GM15510 (cell line): ENCODE measurements around the gene CREBBP.

Source experiments
- POLR2A ChIP-seq: IDR thresholded peaks from 3 replicates; pipeline ENCODE4 v1.6.1; 2011; ENCODE audit warnings: borderline replicate concordance; ENCODE audit not compliant: insufficient read length; ENCODE audit errors: extremely low read depth

Gene CREBBP

DNA sequence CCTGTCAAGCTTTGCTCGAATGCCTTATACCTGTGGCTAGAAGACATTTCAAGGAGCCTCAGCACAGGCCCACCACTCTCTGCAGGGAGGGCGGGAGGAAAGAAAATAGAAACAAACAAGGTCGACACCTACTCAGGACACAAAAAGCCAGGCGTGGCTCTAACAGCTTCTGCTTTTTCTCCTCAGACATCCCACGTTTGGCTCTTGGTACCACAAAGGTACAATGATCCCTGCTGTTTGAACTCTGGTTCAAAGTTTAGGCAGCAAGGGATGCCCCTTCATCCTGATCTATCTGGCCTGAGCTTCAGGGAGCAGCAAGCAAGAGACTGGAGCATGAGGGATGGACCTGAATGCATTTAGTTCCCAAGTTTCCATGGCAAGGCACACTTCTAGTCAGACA, 57.1 kb downstream of the CREBBP start:
- no peak for TF ChIP-seq POLR2A

DNA sequence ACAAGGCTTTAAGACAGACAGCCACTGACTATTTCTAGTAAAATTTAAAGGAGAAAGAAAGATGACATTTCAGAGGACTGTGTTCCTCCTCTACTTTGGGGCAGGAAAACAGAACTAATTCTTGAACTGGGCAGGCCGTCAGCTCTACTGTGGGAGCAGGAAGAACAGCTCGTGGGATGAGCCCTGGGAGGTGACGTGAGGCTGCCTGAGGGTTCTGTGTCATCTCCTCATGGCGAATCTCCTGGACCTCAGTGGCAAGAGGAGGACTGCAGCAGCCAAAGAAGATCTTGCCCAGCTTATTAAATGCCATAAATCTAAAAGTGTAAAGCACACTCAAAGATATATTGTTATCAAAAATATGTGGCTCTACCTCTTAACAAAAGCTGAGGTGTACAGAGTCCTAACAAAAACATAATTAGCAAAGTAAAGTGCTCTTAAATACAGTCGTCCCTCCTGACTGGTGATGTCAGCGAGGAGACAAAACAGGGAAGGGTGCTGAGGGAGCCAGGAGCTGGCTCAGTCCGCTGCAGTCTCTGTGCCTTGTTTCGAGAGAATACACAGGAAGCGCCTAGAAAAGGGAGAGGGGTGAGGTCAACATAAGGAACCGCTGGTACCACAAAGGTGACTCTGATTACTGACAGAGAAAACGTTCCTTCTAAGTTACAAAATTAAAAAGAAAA, 58.0 kb downstream of the CREBBP start:
- no peak for TF ChIP-seq POLR2A

DNA sequence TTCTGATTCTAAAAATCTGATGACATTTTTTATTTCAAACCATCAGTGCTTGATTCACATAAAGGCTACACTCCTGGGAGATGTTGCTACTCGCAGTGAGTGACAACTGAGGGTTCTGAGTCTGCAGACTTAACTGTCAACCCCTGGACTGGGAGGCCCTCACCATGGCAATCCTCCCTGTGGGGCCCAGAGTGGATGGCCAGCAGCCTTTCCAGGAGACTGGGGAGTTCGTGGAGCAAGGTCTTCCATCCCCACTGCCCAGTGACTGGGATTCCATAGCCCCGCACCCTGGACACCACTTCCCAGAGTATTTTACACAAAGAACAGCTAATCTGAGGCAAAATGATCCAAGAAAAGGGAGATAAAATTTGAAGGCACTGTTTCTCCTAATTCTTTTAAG, 59.3 kb downstream of the CREBBP start:
- TF ChIP-seq POLR2A, result no peak

DNA sequence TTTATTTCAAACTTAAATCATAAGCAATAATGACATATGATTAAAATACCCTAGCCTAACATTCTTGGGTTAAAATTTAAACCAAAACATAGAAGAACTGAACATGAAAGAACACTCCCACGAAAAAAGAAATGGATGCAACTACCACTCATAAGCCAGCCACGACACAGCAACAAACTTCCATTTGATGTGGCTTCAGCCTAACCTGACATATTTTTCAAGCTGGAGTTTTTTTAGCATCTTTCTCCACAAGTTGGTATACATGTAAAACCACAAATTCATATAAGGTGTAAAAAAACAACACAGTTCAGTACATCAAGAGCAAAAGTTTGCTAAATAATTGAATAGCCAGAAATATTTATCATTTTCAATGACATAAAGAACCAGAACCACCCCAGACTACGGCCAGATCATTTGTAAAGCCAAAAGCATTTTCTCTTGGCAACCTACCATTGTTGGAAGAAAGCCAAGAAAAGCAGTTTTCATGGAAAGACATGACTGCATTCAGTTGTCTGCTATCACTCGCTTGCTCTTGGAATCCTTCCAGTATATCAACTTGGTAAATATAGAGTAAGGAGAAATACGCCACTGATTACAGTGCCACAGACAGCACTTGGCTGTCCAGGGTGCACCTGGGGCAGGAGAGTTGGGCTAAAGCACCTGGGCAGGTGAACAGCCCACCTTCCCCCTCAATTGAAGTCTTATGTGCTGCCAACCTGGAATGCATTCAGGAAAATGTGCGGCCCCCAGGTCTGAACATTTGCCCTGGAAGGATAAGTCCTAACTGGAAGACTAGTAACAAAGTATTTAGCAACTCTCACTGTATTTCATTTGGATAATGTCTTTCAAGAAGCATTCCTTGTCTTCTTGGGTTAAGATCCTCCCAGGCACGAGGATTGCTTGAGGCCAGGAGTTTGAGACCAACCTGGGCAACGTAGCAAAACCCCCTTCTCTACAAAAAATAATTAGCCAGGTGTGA, 60.5 kb downstream of the CREBBP start:
- no peak for TF ChIP-seq POLR2A

DNA sequence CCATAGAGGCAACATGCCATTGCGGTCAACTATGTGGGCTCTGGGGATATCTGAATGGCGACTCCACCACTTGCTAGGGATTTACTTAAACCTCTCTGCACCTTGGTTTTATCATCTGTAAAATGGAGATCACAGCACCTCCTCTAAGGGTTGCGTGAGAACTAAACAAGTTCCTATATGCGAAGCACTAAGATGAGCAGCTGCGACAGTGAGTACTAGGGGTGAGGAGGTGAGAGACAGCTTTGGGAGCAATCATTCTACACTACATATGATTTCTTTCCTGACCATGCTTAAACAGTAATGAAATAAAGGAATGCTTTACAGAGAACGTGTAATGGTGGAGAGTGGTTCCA, 61.4 kb downstream of the CREBBP start:
- no peak for TF ChIP-seq POLR2A

DNA sequence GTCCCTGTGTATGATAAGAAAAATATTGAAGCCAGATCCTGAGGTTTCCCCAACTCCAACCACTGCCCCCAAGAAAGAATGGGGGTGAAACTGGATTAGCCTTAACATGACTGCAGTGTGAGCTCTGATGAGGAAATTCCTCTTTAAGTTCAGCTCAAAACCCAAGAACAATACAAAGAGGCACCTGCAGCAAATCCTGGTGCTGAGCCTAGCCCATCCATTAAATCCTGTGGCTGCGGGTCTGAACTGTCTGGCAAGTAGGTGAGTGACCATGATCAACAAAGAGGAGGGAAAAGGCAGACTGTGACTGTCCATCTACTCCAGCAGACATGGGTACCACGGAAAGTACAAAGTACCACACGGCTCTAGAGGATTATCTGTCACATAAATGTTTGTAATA, 64.2 kb downstream of the CREBBP start:
- no peak for TF ChIP-seq POLR2A

DNA sequence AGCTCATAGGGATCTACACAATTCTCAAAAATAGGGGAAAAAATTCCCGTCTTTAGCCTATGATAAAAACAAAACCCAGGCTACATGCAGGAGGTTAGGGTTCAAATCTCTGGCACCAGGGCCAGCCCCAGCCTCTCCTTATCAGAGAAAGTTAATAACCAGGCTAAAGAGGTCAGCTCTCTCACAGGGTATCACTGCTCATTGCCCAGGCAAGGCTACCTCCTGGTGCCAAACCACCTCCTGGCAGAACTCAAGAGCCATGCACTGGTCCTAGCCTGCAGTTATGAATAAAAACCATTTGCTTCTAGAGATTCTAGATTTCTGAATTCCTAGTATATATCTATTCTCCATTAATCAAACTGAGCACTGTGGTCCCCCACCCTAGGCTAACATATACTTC, 65.8 kb downstream of the CREBBP start:
- TF ChIP-seq POLR2A, result no peak

DNA sequence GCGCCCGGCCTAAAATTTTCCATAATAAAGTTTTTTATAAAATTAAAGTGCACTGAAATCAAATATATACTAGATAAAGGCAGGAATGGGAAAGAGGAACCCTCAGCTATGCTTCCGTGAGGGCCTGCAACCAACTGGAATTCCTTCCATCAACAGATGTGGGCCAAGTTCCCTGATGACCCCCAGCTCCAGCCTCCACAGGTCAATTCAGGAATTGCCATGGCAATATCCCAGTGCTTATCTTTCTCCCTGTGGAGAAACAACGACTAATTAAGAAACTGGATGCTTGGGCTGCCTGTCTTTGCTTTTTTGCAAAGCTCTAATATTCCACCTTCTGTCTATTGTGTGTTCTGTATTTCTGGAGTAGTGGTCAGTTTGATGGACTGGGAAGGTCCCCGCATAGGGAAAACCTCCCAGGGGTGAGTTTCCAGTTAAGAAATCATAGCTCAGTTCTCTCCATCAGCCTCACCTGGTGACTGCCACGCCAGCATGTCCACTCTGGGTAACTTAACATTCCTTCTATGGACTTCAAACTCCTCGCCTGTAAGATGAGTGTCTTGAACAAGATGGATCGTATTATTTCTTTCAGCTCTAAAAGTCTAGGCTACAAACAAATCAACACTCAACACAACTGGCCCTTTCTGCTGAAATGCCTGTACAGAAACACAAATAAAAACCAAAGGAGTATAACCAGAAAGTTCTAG, 67.9 kb downstream of the CREBBP start:
- TF ChIP-seq POLR2A, result no peak

DNA sequence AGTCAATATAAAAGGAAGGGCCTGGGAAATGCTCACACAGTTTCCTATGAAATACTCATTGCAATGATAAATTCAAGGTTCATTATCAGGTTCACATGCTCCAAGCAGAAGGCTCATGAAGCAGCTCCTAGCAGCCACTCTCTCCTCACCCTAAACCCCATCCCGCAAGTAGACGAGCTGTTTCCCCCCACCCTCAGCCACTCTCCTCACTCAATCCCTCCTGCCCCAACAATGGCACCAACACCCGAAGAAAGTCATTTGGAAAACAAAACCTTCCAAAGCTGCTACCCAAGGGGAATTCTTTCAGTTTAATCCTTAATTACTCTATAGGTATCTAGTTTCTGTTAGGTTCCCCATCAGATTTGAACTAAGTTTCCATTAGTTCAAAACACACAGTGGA, 69.7 kb downstream of the CREBBP start:
- TF ChIP-seq POLR2A, result no peak

DNA sequence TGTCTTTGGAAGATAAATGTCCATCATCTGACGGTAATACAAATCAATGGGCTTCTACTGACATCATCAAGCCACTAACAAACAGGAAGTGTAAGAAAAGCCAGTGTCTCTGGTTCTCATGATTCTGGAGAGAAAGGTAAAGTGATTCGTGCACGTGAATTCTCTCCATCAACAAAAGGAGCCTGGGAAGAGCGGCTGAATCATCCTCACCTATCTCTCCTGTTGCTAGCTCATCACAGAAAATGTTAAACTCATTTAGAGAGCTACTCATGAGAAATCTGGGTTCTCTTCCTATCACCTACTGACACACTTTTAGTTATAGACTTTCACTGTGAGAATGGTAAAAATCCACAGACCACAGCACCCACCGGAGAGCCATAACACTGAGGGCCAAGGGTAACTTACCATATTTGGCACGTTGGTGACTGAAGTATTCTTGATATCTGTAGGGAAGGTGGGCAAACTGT, 70.3 kb downstream of the CREBBP start:
- no peak for TF ChIP-seq POLR2A

DNA sequence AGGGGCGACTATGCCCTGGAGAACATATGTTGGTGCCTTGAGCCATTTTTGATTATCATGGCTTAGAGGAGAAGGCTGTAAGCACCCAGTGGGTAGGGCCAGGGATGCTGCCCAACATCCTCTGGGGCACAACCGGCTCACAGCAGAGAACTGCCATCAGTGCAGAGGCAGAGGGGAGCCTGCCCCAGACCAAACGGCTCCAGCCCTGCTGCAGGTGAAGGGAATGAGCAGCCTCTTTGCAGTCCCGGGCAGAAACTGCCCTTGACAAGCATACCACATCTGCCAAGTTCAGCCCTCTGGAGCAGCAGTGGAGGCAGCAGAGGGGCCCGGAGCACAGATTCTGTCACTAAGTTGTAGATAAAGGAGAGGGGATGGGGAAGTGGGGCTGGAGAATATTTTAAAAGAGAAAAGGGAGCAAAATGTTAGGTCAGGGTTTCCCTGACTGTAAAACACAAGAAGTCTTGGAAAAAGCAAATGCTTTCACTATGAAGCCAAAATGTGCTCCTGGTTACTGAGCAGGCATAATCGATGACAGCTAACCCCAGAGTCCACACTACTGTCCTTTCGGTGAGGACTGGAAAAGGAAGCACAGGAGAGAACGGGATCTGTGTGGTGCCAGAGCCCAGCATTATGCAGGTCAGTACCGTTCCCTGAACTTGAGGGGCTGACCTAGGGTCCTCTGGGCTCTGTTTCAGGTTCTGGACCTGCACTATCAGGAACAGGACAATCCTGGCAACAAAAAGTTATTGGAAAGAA, 72.0 kb downstream of the CREBBP start:
- TF ChIP-seq POLR2A, result no peak

DNA sequence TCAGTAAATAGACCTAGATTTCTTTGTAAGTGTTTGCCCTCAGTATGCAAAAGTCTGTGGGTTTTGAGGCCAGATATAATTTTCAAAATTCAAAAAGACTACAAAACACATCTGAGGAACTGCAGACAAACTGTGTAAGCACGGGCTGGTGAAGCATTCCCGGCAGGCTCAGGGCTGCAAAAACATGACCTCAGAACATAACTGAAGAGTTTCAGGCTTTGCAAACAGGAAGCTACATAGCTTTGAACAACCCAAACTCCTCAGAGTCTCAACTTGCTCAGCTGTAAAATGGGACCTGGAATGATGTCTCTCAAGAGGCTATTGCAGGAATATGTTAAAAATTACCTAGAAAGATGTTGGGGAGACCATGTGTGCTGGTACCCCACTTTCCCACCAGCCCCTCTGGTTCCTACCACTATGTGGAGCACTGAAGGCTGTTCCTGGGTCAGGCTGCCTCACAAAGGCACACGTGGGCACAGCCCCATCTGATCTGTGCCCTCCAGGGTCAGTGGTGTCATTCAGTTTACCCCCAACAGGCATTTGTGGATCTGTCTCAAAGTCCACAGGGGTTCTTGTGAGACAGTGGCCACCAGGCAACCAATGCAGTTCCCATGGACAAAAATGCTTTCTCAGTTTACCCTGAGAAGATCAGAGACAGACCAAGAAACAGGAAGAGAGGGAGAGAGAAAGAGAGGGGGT, 72.9 kb downstream of the CREBBP start:
- TF ChIP-seq POLR2A, result no peak

DNA sequence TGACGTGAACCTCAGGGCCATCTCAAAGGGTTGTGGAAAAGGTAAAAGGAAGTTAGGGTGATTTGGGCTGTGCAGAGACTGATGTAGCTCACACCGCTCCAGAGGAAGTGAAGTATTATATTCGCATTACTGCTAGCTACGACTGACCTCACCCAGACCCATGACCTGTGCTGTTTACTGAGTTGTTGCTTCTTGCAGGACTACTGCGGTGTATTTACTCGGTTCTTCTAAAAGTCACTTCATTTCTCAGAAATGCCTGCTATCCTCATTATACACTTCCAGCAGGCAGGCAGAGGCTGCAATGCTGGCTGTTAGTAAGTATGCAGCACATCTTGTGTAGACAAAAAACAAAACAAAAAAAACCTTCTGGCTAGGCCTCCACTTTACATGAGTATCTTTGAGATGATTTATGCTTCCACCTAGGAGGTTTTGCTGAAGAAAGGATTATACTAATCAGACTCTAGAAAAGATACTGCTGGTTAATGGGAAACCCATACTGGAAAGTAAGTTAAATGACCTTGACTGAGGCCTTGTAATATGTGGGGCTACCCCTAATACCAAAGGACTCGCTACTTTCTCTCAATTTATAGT, 76.0 kb downstream of the CREBBP start:
- TF ChIP-seq POLR2A, result no peak
